Hepatocyte (in vitro differentiated cells): ENCODE data around the gene GLRA1. TPM values are rescaled to one million over a fixed set of nuclear protein-coding genes. Genes with fewer than 3 reads are reported as not detected.
"Not testable (repeated sequence)": the region's sequence is repeated elsewhere in the genome, so short reads cannot be mapped to it uniquely, and the experiment has no call there.

Experiments
- DNase-seq: peaks from one replicate; pipeline ENCODE4 v3.0.0-alpha.2; 2016; ENCODE audit warnings: low spot score
- H2AFZ ChIP-seq: fragments of 200-600 bp; sonication (generic); 2 replicates; pipeline ENCODE4 v1.6.0; 2016; ENCODE audit warnings: antibody characterized with exemption, mild to moderate bottlenecking
- H3K27ac ChIP-seq: fragments of 200-600 bp; sonication (generic); 2 replicates; pipeline ENCODE4 v1.5.1; 2016; ENCODE audit warnings: mild to moderate bottlenecking
- H3K27me3 ChIP-seq: fragments of 200-600 bp; sonication (generic); 2 replicates; pipeline ENCODE4 v1.6.1; 2016
- H3K36me3 ChIP-seq: fragments of 200-600 bp; sonication (generic); replicated peaks from 2 replicates; pipeline ENCODE4 v1.5.1; 2016; ENCODE audit warnings: low read depth; ENCODE audit not compliant: insufficient read depth
- H3K4me1 ChIP-seq: fragments of 200-600 bp; sonication (generic); 2 replicates; pipeline ENCODE4 v1.5.1; 2016; ENCODE audit warnings: mild to moderate bottlenecking, moderate library complexity; ENCODE audit not compliant: insufficient read depth
- H3K4me2 ChIP-seq: fragments of 200-600 bp; sonication (generic); 2 replicates; pipeline ENCODE4 v1.6.0; 2016
- H3K4me3 ChIP-seq: fragments of 200-600 bp; sonication (generic); 2 replicates; pipeline ENCODE4 v1.5.1; 2016; ENCODE audit warnings: mild to moderate bottlenecking
- H3K79me2 ChIP-seq: fragments of 200-600 bp; sonication (generic); 2 replicates; pipeline ENCODE4 v1.6.0; 2017; ENCODE audit warnings: mild to moderate bottlenecking
- H3K9me2 ChIP-seq: fragments of 200-600 bp; sonication (generic); replicated peaks from 2 replicates; pipeline ENCODE4 v1.6.0; 2017; ENCODE audit warnings: mild to moderate bottlenecking; ENCODE audit not compliant: insufficient read depth
- H3K9me3 ChIP-seq: fragments of 200-600 bp; sonication (generic); 2 replicates; pipeline ENCODE4 v1.5.1; 2016; ENCODE audit warnings: low read depth, mild to moderate bottlenecking
- H4K20me1 ChIP-seq: fragments of 200-600 bp; sonication (generic); 2 replicates; pipeline ENCODE4 v1.6.0; 2016; ENCODE audit warnings: mild to moderate bottlenecking; ENCODE audit not compliant: insufficient read depth, poor library complexity, severe bottlenecking
- CTCF ChIP-seq: fragments of 200-600 bp; sonication (generic); IDR thresholded peaks from 2 replicates; pipeline ENCODE4 v1.5.1; 2016; ENCODE audit warnings: antibody characterized with exemption, mild to moderate bottlenecking; ENCODE audit not compliant: poor library complexity
- EZH2 ChIP-seq: fragments of 200-600 bp; sonication (generic); IDR thresholded peaks from 2 replicates; pipeline ENCODE4 v1.6.1; 2016; ENCODE audit warnings: antibody characterized with exemption, mild to moderate bottlenecking, borderline replicate concordance
- EZH2phosphoT487 ChIP-seq: fragments of 200-600 bp; sonication (generic); IDR thresholded peaks from one replicate; pipeline ENCODE4 v1.6.1; 2018; ENCODE audit warnings: antibody characterized with exemption, mild to moderate bottlenecking, low read depth, moderate library complexity; ENCODE audit not compliant: unreplicated experiment, severe bottlenecking
- WGBS: methylation state at CpG from one replicate; pipeline ENCODE4 v1.1.6; 2016; ENCODE audit warnings: low lambda C conversion rate; ENCODE audit errors: missing lambda C conversion rate; 5-methylcytosine and 5-hydroxymethylcytosine counted together
- polyA plus RNA-seq: library from polyadenylated mRNA; unstranded; fragments of >200 nt; fragmentation: Nextera tagmentation; extraction: Ambion mirVana; gene quantifications from 2 replicates; pipeline ENCODE4 v1.2.1, GENCODE V29; 2016
- total RNA-seq: library from RNA; depleted of rRNA; stranded (reverse); fragments of >200 nt; gene quantifications from 2 replicates; pipeline ENCODE4 v1.2.3, GENCODE V29; 2014

GLRA1 gene
- total and polyA plus RNA-seq, 2 experiments from 2014 or later: not detected

- no peaks in the 10 kb centered on the region for H3K4me1 ChIP-seq
- peak overlapping the region; percentile 0 for H3K27ac ChIP-seq
- H3K27me3 ChIP-seq: no peaks in the 10 kb centered on the region
- H4K20me1 ChIP-seq: no peaks in the 10 kb centered on the region
- no peaks in the 10 kb centered on the region for H3K79me2 ChIP-seq
- DNase-seq: peak; percentile 8
- no peak overlapping the region for H2AFZ ChIP-seq
- TF ChIP-seq EZH2phosphoT487 (no peak), CTCF (no peak), EZH2 (no peak)
- WGBS: 31% methylated on average over 3 of the region's 3 CpGs
- no peaks in the 10 kb centered on the region for H3K9me3 ChIP-seq
- H3K9me2 ChIP-seq: no peaks in the 10 kb centered on the region
- no peak overlapping the region for H3K4me3 ChIP-seq
- H3K4me2 ChIP-seq: no peak overlapping the region
- H3K36me3 ChIP-seq: no peaks in the 10 kb centered on the region
These were observed 28.5 kb downstream of the GLRA1 start for GRCh38 chr5:151896031-151896691.

- Histone ChIP-seq H3K36me3 (no peaks in the 10 kb centered on the region), H4K20me1 (no peaks in the 10 kb centered on the region), H3K79me2 (no peaks in the 10 kb centered on the region), H3K27ac (peak overlapping the region; percentile 0), H2AFZ (no peak overlapping the region), H3K4me1 (no peaks in the 10 kb centered on the region), H3K27me3 (no peaks in the 10 kb centered on the region), H3K4me2 (no peak overlapping the region), H3K9me3 (no peaks in the 10 kb centered on the region), H3K9me2 (no peaks in the 10 kb centered on the region), H3K4me3 (no peak overlapping the region)
- WGBS: 66% methylated on average over 5 of the region's 5 CpGs
- DNase-seq: no peak
- no peak for TF ChIP-seq EZH2phosphoT487
These were observed 29.0 kb downstream of the GLRA1 start for GRCh38 chr5:151895660-151896030.

- not testable (repeated sequence) for H3K27ac ChIP-seq, H2AFZ ChIP-seq, H3K9me2 ChIP-seq, H3K4me3 ChIP-seq, H3K36me3 ChIP-seq, H3K79me2 ChIP-seq, DNase-seq, H4K20me1 ChIP-seq, H3K4me2 ChIP-seq, H3K9me3 ChIP-seq, H3K4me1 ChIP-seq, H3K27me3 ChIP-seq
- WGBS: 85% methylated on average over 2 of the region's 2 CpGs
These were observed 31.2 kb downstream of the GLRA1 start for GRCh38 chr5:151893485-151893884.

GRCh38 chr5:151892393-151892792, 32.3 kb downstream of the GLRA1 start:
- no peaks in the 10 kb centered on the region for H3K9me2 ChIP-seq
- H3K27me3 ChIP-seq: no peaks in the 10 kb centered on the region
- no peak for TF ChIP-seq EZH2
- no peak for TF ChIP-seq EZH2phosphoT487
- no peak for TF ChIP-seq CTCF
- H3K36me3 ChIP-seq: no peaks in the 10 kb centered on the region
- H2AFZ ChIP-seq: no peak overlapping the region
- no peaks in the 10 kb centered on the region for H3K79me2 ChIP-seq
- 65% methylated on average over 4 of the region's 4 CpGs for WGBS
- H3K4me2 ChIP-seq: no peak overlapping the region
- H3K9me3 ChIP-seq: no peaks in the 10 kb centered on the region
- no peak overlapping the region for H3K27ac ChIP-seq
- H3K4me1 ChIP-seq: no peaks in the 10 kb centered on the region
- no peak for DNase-seq
- no peaks in the 10 kb centered on the region for H4K20me1 ChIP-seq
- no peak overlapping the region for H3K4me3 ChIP-seq
